GM23248 (cell line): ENCODE data around the gene DHX30.

Experiments used
- EZH2 ChIP-seq: fragments of 200-600 bp; sonication (generic); IDR thresholded peaks from 2 replicates; pipeline ENCODE4 v1.6.1; 2018; ENCODE audit warnings: antibody characterized with exemption, mild to moderate bottlenecking; ENCODE audit not compliant: insufficient read depth, poor library complexity, severe bottlenecking
- EZH2phosphoT487 ChIP-seq: fragments of 200-600 bp; sonication (generic); IDR thresholded peaks from 2 replicates; pipeline ENCODE4 v1.6.1; 2018; ENCODE audit warnings: antibody characterized with exemption, moderate library complexity, mild to moderate bottlenecking, low read depth; ENCODE audit not compliant: insufficient read depth

- TF ChIP-seq EZH2phosphoT487 (no peak), EZH2 (no peak)
Measured at GRCh38 chr3:47854720-47855455, 52.0 kb downstream of the DHX30 start.
